OCI-LY1 (cell line): ENCODE measurements around the gene SLC12A3.

Source experiments
- H2AFZ ChIP-seq: fragments of 200-600 bp; sonication (generic), shearing (Covaris generic); 2 replicates; pipeline ENCODE4 v1.6.0; 2014; ENCODE audit warnings: antibody characterized with exemption, mild to moderate bottlenecking, low read length
- H3F3A ChIP-seq: fragments of 200-600 bp; sonication (generic), shearing (Covaris generic); 2 replicates; pipeline ENCODE4 v1.6.0; 2014; ENCODE audit warnings: mild to moderate bottlenecking, antibody characterized with exemption, low read length, moderate library complexity; ENCODE audit not compliant: insufficient read depth
- H3K27ac ChIP-seq: fragments of 200-600 bp; sonication (generic); 2 replicates; pipeline ENCODE4 v1.5.1; 2014; ENCODE audit warnings: low read length, mixed run types, mild to moderate bottlenecking, low read depth; ENCODE audit not compliant: poor library complexity, severe bottlenecking
- H3K27me3 ChIP-seq: fragments of 200-600 bp; sonication (generic); 2 replicates; pipeline ENCODE4 v1.6.0; 2014; ENCODE audit warnings: antibody characterized with exemption, mild to moderate bottlenecking, low read length, moderate library complexity; ENCODE audit not compliant: insufficient read depth
- H3K36me3 ChIP-seq: fragments of 200-600 bp; sonication (generic); 2 replicates; pipeline ENCODE4 v1.6.1; 2014; ENCODE audit warnings: mild to moderate bottlenecking, antibody characterized with exemption, low read length, moderate library complexity, mixed read lengths; ENCODE audit not compliant: insufficient read depth
- H3K4me1 ChIP-seq: fragments of 200-600 bp; sonication (generic); 2 replicates; pipeline ENCODE4 v1.5.1; 2014; ENCODE audit warnings: mild to moderate bottlenecking, low read length, moderate library complexity; ENCODE audit not compliant: insufficient read depth, severe bottlenecking
- H3K4me2 ChIP-seq: fragments of 200-600 bp; sonication (generic), shearing (Covaris generic); 2 replicates; pipeline ENCODE4 v1.6.1; 2014; ENCODE audit warnings: low read length
- H3K4me3 ChIP-seq: fragments of 200-600 bp; sonication (generic); 2 replicates; pipeline ENCODE4 v1.5.1; 2014; ENCODE audit warnings: low read length, low read depth, mild to moderate bottlenecking, mixed read lengths; ENCODE audit not compliant: poor library complexity, severe bottlenecking
- H3K79me2 ChIP-seq: fragments of 200-600 bp; shearing (Covaris generic); 2 replicates; pipeline ENCODE4 v1.6.1; 2016; ENCODE audit warnings: mixed run types, low read length, mixed read lengths; ENCODE audit not compliant: insufficient read depth
- H3K9ac ChIP-seq: fragments of 200-600 bp; sonication (generic), shearing (Covaris generic); 2 replicates; pipeline ENCODE4 v1.6.1; 2014; ENCODE audit warnings: mild to moderate bottlenecking, low read length, mixed read lengths
- H3K9me2 ChIP-seq: fragments of 200-600 bp; sonication (generic), shearing (Covaris generic); 2 replicates; pipeline ENCODE4 v1.6.1; 2014; ENCODE audit warnings: low read depth, mild to moderate bottlenecking, low read length, mixed read lengths
- H3K9me3 ChIP-seq: fragments of 200-600 bp; shearing (Covaris generic); 2 replicates; pipeline ENCODE4 v1.6.1; 2014; ENCODE audit warnings: low read length, mixed read lengths
- H4K20me1 ChIP-seq: fragments of 200-600 bp; sonication (generic), shearing (Covaris generic); 2 replicates; pipeline ENCODE4 v1.6.0; 2016; ENCODE audit warnings: mild to moderate bottlenecking, low read length; ENCODE audit not compliant: insufficient read depth
- CTCF ChIP-seq: fragments of 200-600 bp; sonication (generic), shearing (Covaris generic); IDR thresholded peaks from 2 replicates; pipeline ENCODE4 v1.5.1; 2017; ENCODE audit warnings: mild to moderate bottlenecking, antibody characterized with exemption, low read length, moderate library complexity, mixed read lengths
- EZH2 ChIP-seq: fragments of 200-600 bp; sonication (generic), shearing (Covaris generic); IDR thresholded peaks from 2 replicates; pipeline ENCODE4 v1.8.0; 2017; ENCODE audit warnings: borderline replicate concordance, mixed run types, mild to moderate bottlenecking, antibody characterized with exemption, low read length, moderate library complexity, mixed read lengths

The SLC12A3 gene

DNA sequence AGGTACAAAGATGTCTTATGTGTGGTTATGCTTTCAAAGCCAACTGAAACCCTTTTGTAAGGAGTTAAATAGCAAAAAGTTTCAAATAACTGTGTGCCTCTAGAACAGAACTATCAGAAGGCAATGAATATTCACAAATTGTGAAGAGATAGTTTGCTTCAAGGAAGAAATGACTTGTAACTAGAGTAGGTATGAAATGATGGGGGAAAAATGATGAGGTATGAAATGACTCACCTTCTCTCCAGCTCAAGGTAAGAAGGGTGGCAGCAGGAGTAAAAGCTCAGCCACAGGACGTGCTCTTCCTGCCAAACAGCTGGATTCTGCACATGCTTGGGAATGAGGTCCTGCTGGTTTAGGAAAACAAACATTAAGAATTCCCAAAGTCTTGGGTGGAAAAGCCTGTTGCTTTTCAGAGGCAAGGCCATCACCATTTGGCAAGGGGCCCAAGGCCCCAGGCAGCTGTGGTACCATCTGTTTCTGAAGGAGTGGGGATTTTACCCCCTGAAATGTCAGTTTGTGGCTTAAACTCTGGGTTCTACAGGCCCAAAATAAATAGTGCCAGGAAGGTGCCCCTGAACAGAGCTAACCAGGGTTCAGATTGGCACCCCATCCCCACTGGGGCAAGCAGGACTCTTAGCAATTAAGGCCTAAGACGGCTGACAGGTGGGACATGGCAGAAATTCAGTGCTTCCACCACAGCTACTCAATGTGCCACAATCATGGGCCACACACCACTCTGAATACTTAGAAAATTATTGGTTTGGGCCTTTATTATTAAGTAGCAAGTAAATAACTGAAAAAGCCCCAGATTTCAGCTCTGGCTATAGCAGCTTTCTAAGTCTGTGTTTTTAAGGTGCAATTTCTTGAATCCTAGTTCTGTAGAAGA lies 80.2 kb downstream of the SLC12A3 start:
- Histone ChIP-seq H3K27ac (peak overlapping the region; percentile 6), H3K36me3 (peaks cover 53% of the 10 kb centered on the region), H3K79me2 (no peaks in the 10 kb centered on the region), H3K9me3 (no peaks in the 10 kb centered on the region), H3K4me2 (no peak overlapping the region), H2AFZ (no peak overlapping the region), H3K4me3 (no peak overlapping the region), H4K20me1 (no peaks in the 10 kb centered on the region), H3K9ac (no peak overlapping the region), H3F3A (no peaks in the 10 kb centered on the region), H3K27me3 (no peaks in the 10 kb centered on the region), H3K9me2 (no peaks in the 10 kb centered on the region), H3K4me1 (peaks cover 13% of the 10 kb centered on the region)
- TF ChIP-seq CTCF (no peak), EZH2 (no peak)

DNA sequence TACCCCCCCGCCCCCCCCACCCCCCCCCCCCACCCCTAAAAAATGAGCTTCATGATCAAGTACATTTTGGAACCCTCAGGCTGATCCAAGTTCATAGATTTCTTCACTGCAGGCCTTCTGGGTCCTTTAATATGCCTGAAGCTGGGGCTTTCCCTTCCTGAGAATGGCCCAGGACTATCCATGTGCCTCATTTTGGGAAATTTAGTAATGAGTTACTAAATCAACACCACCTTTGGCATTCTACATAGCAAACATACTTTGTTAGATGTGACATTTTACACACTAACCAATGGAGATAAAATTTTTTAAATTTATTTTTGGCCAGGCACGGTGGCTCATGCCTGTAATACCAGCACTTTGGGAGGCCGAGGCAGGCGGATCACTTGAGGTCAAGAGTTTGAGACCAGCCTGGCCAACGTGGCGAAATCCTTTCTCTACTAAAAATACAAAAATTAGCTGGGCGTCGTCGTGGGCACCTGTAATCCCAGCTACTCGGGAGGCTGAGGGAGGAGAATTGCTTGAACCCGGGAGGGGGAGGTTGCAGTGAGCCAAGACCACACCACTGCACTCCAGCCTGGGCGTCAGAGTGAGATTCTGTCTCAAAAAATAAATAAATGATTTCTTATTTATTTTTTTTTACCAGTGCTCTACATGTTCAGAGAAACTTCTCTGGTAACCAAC lies 81.0 kb downstream of the SLC12A3 start:
- Histone ChIP-seq H3K36me3 (peaks cover 45% of the 10 kb centered on the region), H2AFZ (no peak overlapping the region), H3K4me1 (peaks cover 13% of the 10 kb centered on the region), H3K4me2 (no peak overlapping the region), H3K27ac (no peak overlapping the region), H3K27me3 (no peaks in the 10 kb centered on the region), H3K79me2 (no peaks in the 10 kb centered on the region), H3K9me3 (no peaks in the 10 kb centered on the region), H3K4me3 (no peak overlapping the region), H3K9ac (no peak overlapping the region), H4K20me1 (no peaks in the 10 kb centered on the region), H3K9me2 (no peaks in the 10 kb centered on the region), H3F3A (no peaks in the 10 kb centered on the region)
- TF ChIP-seq EZH2 (no peak), CTCF (no peak)

GRCh38 chr16:56946767-56947603 lies 82.0 kb downstream of the SLC12A3 start:
- no peaks in the 10 kb centered on the region for H3F3A ChIP-seq
- H3K27me3 ChIP-seq: no peaks in the 10 kb centered on the region
- no peaks in the 10 kb centered on the region for H3K9me3 ChIP-seq
- H3K4me2 ChIP-seq: no peak overlapping the region
- no peak overlapping the region for H3K9ac ChIP-seq
- TF ChIP-seq CTCF (no peak), EZH2 (no peak)
- H2AFZ ChIP-seq: no peak overlapping the region
- no peaks in the 10 kb centered on the region for H3K9me2 ChIP-seq
- H3K36me3 ChIP-seq: peaks cover 36% of the 10 kb centered on the region
- H3K79me2 ChIP-seq: no peaks in the 10 kb centered on the region
- no peak overlapping the region for H3K27ac ChIP-seq
- H4K20me1 ChIP-seq: no peaks in the 10 kb centered on the region
- H3K4me3 ChIP-seq: no peak overlapping the region
- peaks cover 16% of the 10 kb centered on the region for H3K4me1 ChIP-seq
